ENCODE results near the gene RABGAP1. TPM values are rescaled to one million over a fixed set of nuclear protein-coding genes. Genes with fewer than 3 reads are reported as not detected.

The RABGAP1 gene
- total and polyA plus RNA-seq, 5 donors: 15.2 to 56.7 (median 50.9) TPM

DNA sequence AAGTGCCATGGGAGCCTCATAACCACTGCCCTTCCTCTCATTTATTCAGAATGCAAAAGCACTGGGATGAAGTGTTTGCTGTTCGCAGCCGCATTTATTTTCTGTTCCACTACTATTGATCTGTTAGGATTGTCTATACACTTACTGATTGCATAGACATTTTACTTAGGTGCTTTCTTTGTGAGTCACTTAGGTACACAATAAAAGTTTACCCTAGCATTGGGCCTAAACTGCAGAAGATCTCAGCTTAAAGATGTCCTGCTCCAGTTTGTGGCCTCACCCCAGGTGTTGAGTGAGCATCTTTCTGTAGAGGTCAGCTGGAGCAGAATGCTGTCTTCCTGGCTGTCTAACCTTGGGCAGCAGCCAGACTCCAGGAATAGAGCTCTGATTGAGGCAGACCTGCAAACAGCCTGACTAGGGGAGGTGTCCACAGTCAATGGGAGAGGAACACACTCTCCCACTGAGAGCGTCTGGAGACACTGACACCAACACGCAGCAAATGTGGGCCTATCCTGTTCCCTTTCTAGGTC is 146.6 kb downstream of the RABGAP1 start:
- peak; percentile 46 to 54 for ATAC-seq
- intact Hi-C loops (cut with DNase I): no loop called here
- no peak for DNase-seq
- Histone ChIP-seq H3K4me3 (ENCODE audit: low read length) (no peak overlapping the region), H3K27me3 (ENCODE audit: control insufficient read depth, insufficient read depth) (no peaks in the 10 kb centered on the region), H3K27ac (ENCODE audit: low read length) (no peak overlapping the region), H3K4me1 (ENCODE audit: control insufficient read depth, insufficient read depth, low read length) (no peaks in the 10 kb centered on the region), H3K9me3 (ENCODE audit: control insufficient read depth, low read length) (no peaks in the 10 kb centered on the region)
- WGBS: 80% methylated on average over 4 of the region's 4 CpGs

DNA sequence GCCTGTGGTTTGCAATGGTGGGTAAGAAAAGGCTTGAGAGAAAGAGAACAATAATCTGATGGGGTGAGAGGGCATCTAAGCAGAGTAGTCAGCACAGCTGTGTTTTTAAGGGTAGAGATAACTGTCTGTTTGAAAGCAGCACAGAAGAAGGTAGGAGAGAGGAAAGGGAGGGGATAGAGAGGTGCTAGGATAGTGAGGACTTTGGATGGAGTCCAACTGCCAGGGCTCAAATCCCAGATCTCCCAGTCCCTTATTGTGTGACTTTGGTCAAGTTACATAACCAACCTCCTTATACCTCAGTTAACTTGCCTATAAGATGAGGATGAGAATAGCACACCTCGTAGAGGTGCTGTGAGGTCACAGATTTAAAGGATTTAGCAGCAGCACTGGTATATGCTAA is 148.2 kb downstream of the RABGAP1 start:
- Histone ChIP-seq H3K27me3 (ENCODE audit: control insufficient read depth, insufficient read depth) (no peaks in the 10 kb centered on the region), H3K4me1 (ENCODE audit: control insufficient read depth, insufficient read depth, low read length) (no peaks in the 10 kb centered on the region), H3K4me3 (ENCODE audit: low read length) (no peak overlapping the region), H3K27ac (ENCODE audit: low read length) (no peak overlapping the region), H3K9me3 (ENCODE audit: control insufficient read depth, low read length) (no peaks in the 10 kb centered on the region)
- intact Hi-C loops (cut with DNase I): no loop called here
- 75% methylated on average over 1 of the region's 1 CpG for WGBS
- DNase-seq (no peak), ATAC-seq (peak; percentile 25 to 62)

DNA sequence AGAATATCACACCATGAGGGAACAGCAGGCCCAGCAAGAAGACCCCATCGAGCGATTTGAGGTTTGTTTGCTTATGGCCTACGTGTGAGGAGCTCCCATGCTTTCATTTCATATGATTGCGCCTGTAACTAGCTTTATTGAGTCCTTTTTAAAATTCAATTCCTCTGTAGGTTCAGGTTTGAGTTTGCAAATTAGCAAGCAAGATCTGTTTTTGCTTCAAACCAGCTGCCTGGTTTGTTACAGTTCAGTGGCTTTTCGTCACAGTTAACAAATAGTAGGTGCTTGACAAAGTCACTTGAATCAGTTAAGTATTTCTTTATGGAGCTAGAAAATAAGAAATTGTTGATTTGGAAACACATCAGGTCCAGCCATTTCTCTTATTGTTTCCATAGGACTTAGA is 149.0 kb downstream of the RABGAP1 start:
- H3K4me3 ChIP-seq (ENCODE audit: low read length): no peak overlapping the region
- intact Hi-C loops (cut with DNase I): no loop called here
- ATAC-seq (no peak), DNase-seq (no peak)
- 98% methylated on average over 5 of the region's 5 CpGs for WGBS
- H3K27ac ChIP-seq (ENCODE audit: low read length): no peak overlapping the region
- no peaks in the 10 kb centered on the region for H3K27me3 ChIP-seq (ENCODE audit: control insufficient read depth, insufficient read depth)
- no peaks in the 10 kb centered on the region for H3K4me1 ChIP-seq (ENCODE audit: control insufficient read depth, insufficient read depth, low read length)
- no peaks in the 10 kb centered on the region for H3K9me3 ChIP-seq (ENCODE audit: control insufficient read depth, low read length)

DNA sequence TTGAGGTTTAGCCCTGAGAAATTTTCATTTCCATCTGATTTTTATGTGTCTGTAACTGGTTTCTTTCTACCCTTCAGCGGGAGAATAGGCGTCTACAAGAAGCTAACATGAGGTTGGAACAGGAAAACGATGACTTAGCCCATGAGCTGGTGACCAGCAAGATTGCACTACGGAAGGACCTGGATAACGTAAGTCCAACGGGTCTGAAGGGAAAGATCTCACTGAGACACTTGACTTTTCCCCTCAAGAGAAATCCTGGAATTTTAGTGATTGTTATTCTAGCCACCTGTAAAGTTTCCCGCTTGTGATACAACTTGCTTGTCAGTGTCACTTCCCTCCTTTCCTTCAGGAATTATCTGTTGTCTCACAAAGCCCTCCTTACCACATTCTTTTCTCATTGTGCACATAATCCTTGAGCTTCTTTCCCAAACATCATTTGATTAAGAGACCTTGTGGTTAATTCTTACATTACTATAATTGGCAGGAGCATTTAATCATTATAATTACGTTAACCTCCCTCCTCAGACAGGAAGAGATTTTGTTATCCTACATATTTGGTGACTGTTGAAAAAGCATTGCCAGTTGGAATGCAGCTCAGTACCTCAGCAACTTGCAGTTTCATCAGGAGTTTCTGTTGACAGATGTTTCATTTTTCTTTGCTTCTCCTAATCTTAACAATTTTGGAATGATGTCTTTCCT is 149.5 kb downstream of the RABGAP1 start:
- 65% methylated on average over 8 of the region's 8 CpGs for WGBS
- no peaks in the 10 kb centered on the region for H3K4me1 ChIP-seq (ENCODE audit: control insufficient read depth, insufficient read depth, low read length)
- no peak overlapping the region for H3K4me3 ChIP-seq (ENCODE audit: low read length)
- H3K9me3 ChIP-seq (ENCODE audit: control insufficient read depth, low read length): no peaks in the 10 kb centered on the region
- DNase-seq (no peak), ATAC-seq (no peak)
- no peaks in the 10 kb centered on the region for H3K27me3 ChIP-seq (ENCODE audit: control insufficient read depth, insufficient read depth)
- no peak overlapping the region for H3K27ac ChIP-seq (ENCODE audit: low read length)
- intact Hi-C loops (cut with DNase I): no loop called here

DNA sequence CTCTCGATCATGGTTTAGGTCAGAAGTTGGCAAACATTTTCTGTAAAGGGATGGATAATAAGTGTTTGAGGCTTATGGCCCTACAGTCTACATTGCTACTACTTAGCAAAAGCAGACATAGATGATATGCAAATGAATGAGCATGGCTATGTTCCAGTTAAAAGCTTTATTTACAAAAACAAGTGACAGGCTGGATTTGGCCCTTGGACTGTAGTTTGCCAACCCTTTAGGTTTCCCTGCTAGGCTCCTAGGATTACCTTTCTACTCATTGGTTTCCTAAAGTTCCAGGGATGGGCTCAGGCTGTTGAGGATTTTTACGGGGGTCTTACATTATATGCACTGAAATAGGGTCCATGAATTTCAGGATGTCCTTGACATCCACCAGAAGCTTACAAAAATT is 150.1 kb downstream of the RABGAP1 start:
- intact Hi-C loops (cut with DNase I): no loop called here
- H3K4me1 ChIP-seq (ENCODE audit: control insufficient read depth, insufficient read depth, low read length): no peaks in the 10 kb centered on the region
- no peak overlapping the region for H3K4me3 ChIP-seq (ENCODE audit: low read length)
- H3K27ac ChIP-seq (ENCODE audit: low read length): no peak overlapping the region
- WGBS: 76% methylated on average over 2 of the region's 2 CpGs
- no peaks in the 10 kb centered on the region for H3K27me3 ChIP-seq (ENCODE audit: control insufficient read depth, insufficient read depth)
- ATAC-seq (no peak), DNase-seq (no peak)
- H3K9me3 ChIP-seq (ENCODE audit: control insufficient read depth, low read length): no peaks in the 10 kb centered on the region

DNA sequence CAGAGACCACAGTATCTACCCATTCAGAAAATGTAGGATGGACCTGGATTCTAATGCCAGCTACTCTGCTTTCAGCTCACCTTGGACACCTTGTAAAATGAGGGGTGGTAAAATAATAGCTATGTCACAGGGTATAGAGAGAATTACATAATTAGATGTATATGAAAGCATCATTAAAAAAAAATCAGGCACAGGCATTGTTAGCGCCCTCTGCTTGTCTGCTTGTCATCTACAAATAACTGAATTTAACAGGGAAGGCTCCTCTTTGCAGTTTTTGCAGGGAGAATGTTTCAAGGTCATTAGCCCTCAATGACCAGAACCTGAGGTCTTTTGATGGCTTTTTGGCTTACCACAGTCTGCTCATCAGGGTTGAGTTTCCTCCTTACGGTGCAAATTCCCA is 150.6 kb downstream of the RABGAP1 start:
- Histone ChIP-seq H3K4me3 (ENCODE audit: low read length) (no peak overlapping the region), H3K9me3 (ENCODE audit: control insufficient read depth, low read length) (no peaks in the 10 kb centered on the region), H3K4me1 (ENCODE audit: control insufficient read depth, insufficient read depth, low read length) (no peaks in the 10 kb centered on the region), H3K27me3 (ENCODE audit: control insufficient read depth, insufficient read depth) (no peaks in the 10 kb centered on the region), H3K27ac (ENCODE audit: low read length) (no peak overlapping the region)
- intact Hi-C loops (cut with DNase I): no loop called here
- WGBS: 91% methylated on average over 2 of the region's 2 CpGs
- ATAC-seq (no peak), DNase-seq (no peak)

DNA sequence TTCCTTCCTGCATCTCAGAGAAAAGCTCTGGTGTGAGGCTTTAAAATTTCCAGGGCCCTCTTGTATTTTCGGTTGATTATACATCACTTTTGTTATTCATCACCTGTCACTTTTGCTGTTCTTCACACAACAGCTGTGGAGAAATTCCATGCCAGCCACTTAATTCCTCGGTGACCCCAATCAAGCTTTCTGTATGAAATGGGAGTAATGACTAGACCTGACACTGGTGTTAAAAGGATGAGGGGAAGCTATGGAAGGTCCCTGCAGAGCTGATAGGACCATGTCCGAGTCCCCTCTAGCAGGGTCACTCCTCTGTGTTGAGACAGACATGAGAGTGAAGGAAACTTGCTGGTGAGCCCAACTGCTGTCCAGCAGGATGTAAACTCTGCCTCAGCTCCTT is 152.3 kb downstream of the RABGAP1 start:
- DNase-seq: no peak
- Histone ChIP-seq H3K9me3 (ENCODE audit: control insufficient read depth, low read length) (no peaks in the 10 kb centered on the region), H3K27me3 (ENCODE audit: control insufficient read depth, insufficient read depth) (no peaks in the 10 kb centered on the region), H3K4me1 (ENCODE audit: control insufficient read depth, insufficient read depth, low read length) (no peaks in the 10 kb centered on the region), H3K27ac (ENCODE audit: low read length) (no peak overlapping the region), H3K4me3 (ENCODE audit: low read length) (no peak overlapping the region)
- ATAC-seq: no peak
- 56% methylated on average over 3 of the region's 3 CpGs for WGBS
- intact Hi-C loops (cut with DNase I): no loop called here

DNA sequence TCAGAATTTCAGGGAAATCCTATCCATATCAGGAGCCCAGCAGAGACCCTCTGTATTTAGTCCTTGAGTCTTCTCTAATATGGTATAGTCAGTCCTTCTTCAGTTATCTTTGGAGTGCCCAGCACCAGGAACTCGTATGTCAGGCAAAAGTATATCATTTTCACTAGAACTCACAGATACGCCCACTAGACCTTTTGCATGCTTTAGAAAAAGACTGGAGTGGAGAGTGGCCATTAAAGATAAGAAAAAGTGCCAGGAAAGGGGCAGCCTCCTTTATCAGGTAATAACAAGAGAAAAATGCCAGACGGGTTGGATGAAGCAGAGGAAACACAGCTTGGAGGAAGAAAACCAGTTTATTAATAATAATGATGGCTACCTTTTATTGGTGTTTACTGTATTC is 156.2 kb downstream of the RABGAP1 start:
- WGBS: 46% methylated on average over 3 of the region's 3 CpGs
- intact Hi-C loops (cut with DNase I): no loop called here
- Histone ChIP-seq H3K4me3 (ENCODE audit: low read length) (no peak overlapping the region), H3K27ac (ENCODE audit: low read length) (no peak overlapping the region), H3K27me3 (ENCODE audit: control insufficient read depth, insufficient read depth) (no peaks in the 10 kb centered on the region), H3K4me1 (ENCODE audit: control insufficient read depth, insufficient read depth, low read length) (no peaks in the 10 kb centered on the region), H3K9me3 (ENCODE audit: control insufficient read depth, low read length) (no peaks in the 10 kb centered on the region)
- no peak for ATAC-seq
- DNase-seq: no peak

DNA sequence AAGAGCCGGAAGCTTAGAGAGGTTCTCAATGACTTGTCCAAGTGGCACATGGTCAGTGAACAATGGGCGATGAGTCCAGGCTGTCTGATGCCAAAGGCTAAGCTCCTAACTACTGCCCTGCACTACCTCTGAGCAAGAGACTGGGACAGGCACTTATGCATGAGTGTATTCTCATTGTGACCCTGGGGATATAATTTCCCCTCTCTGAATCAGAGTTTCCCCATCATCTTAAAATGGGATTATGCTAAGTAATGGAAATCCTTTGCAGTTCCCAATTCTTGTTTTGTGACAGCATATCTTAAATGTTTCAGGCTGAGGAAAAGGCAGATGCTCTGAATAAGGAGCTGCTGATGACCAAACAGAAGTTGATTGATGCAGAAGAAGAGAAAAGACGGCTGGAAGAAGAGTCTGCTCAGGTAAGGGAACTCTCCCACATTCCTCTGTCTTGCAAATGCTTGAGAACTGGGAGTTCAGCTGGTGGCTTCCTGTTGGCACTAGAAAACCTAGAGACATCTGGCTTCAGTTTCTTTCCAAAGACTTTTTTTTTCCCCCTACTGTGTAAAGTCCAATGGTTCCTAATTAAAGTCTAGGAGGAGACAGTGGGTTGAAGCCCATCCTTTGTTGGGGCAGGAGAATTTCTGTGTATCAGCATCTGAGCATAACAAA is 156.7 kb downstream of the RABGAP1 start:
- ATAC-seq: no peak
- Histone ChIP-seq H3K4me1 (ENCODE audit: control insufficient read depth, insufficient read depth, low read length) (no peaks in the 10 kb centered on the region), H3K27ac (ENCODE audit: low read length) (no peak overlapping the region), H3K9me3 (ENCODE audit: control insufficient read depth, low read length) (no peaks in the 10 kb centered on the region), H3K27me3 (ENCODE audit: control insufficient read depth, insufficient read depth) (no peaks in the 10 kb centered on the region), H3K4me3 (ENCODE audit: low read length) (no peak overlapping the region)
- intact Hi-C loops (cut with DNase I): no loop called here
- no peak for DNase-seq
- WGBS: 90% methylated on average over 3 of the region's 3 CpGs

DNA sequence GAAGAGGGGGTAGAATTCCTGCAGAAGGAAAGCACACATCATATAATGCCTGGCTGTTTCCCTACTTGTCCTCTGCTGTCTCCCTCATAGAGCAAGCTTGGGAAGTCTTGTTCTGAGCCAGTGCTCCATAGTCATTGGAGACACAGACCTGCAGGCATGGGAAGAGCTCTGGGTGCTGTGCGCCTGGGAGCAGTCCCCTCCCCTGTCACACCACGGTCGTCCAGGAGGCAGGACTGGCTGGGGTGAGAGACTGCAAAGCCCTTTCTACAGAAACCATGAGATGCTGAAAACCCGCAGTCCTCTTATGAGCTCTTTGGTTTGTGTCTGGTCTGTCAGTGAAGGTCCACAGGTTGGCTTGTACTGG is 157.3 kb downstream of the RABGAP1 start:
- no peak for DNase-seq
- H3K4me1 ChIP-seq (ENCODE audit: control insufficient read depth, insufficient read depth, low read length): no peaks in the 10 kb centered on the region
- no peak overlapping the region for H3K4me3 ChIP-seq (ENCODE audit: low read length)
- intact Hi-C loops (cut with DNase I): no loop called here
- H3K27ac ChIP-seq (ENCODE audit: low read length): no peak overlapping the region
- H3K27me3 ChIP-seq (ENCODE audit: control insufficient read depth, insufficient read depth): no peaks in the 10 kb centered on the region
- ATAC-seq: no peak
- H3K9me3 ChIP-seq (ENCODE audit: control insufficient read depth, low read length): no peaks in the 10 kb centered on the region
- WGBS: 71% methylated on average over 4 of the region's 4 CpGs

DNA sequence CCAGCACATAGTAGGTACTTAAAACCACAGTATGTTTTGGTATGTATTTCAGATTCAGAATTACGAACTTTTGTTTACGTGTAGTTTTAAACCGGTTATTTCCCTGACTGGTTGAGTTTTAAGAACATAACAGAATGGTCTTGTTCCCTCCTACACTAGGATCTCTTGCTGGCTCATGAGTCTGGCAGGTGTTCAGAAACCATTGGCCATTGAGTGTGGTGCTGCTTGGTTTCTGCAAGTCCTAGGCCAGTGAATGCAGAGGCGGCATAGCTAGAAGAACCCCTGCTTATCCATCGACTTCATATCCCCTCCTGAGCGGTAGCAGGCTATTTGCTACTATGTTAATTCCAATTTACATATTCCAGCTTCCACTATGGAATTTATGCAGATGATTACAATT is 158.2 kb downstream of the RABGAP1 start:
- intact Hi-C loops (cut with DNase I): no loop called here
- DNase-seq (no peak), ATAC-seq (no peak)
- H3K4me3 ChIP-seq (ENCODE audit: low read length): no peak overlapping the region
- H3K9me3 ChIP-seq (ENCODE audit: control insufficient read depth, low read length): no peaks in the 10 kb centered on the region
- no peaks in the 10 kb centered on the region for H3K4me1 ChIP-seq (ENCODE audit: control insufficient read depth, insufficient read depth, low read length)
- no peak overlapping the region for H3K27ac ChIP-seq (ENCODE audit: low read length)
- 92% methylated on average over 6 of the region's 6 CpGs for WGBS
- H3K27me3 ChIP-seq (ENCODE audit: control insufficient read depth, insufficient read depth): no peaks in the 10 kb centered on the region
